Mesendoderm (in vitro differentiated cells): Measurements from ENCODE around the gene RCOR2.

Source experiments
- DNase-seq: peaks from one replicate; pipeline ENCODE4 v3.0.0; 2013
- H2AK5ac ChIP-seq: 2 replicates; pipeline ENCODE4 v1.6.1; 2013; ENCODE audit warnings: low read length, inconsistent platforms
- H2BK120ac ChIP-seq: 2 replicates; pipeline ENCODE4 v1.6.1; 2013; ENCODE audit warnings: low read depth, mild to moderate bottlenecking, low read length, moderate library complexity, mixed read lengths
- H2BK15ac ChIP-seq: replicated peaks from 2 replicates; pipeline ENCODE4 v1.6.1; 2013; ENCODE audit warnings: low read depth, mild to moderate bottlenecking, moderate library complexity
- H2BK5ac ChIP-seq: 2 replicates; pipeline ENCODE4 v1.6.1; 2013; ENCODE audit warnings: low read length, inconsistent platforms
- H3K18ac ChIP-seq: 2 replicates; pipeline ENCODE4 v1.6.1; 2013; ENCODE audit warnings: mild to moderate bottlenecking, low read length, mixed read lengths
- H3K23ac ChIP-seq: one replicate; pipeline ENCODE4 v1.6.1; 2013; ENCODE audit warnings: low read length
- H3K27ac ChIP-seq: 2 replicates; pipeline ENCODE4 v1.5.1; 2013; ENCODE audit warnings: low read depth, mild to moderate bottlenecking, inconsistent platforms, low read length, moderate library complexity
- H3K27me3 ChIP-seq: 2 replicates; pipeline ENCODE4 v1.6.1; 2013; ENCODE audit warnings: low read length, control low read depth, mild to moderate bottlenecking, inconsistent platforms; ENCODE audit not compliant: insufficient read depth, poor library complexity
- H3K36me3 ChIP-seq: 2 replicates; pipeline ENCODE4 v1.6.1; 2013; ENCODE audit warnings: low read length, inconsistent platforms; ENCODE audit not compliant: control insufficient read depth, insufficient read depth
- H3K4ac ChIP-seq: one replicate; pipeline ENCODE4 v1.6.1; 2013; ENCODE audit warnings: low read depth, mild to moderate bottlenecking, low read length, moderate library complexity
- H3K4me1 ChIP-seq: 2 replicates; pipeline ENCODE4 v1.6.1; 2013; ENCODE audit warnings: low read depth, low read length, inconsistent platforms; ENCODE audit not compliant: control insufficient read depth
- H3K4me2 ChIP-seq: 2 replicates; pipeline ENCODE4 v1.6.1; 2013; ENCODE audit warnings: low read length
- H3K4me3 ChIP-seq: 2 replicates; pipeline ENCODE4 v1.5.1; 2013; ENCODE audit warnings: mild to moderate bottlenecking, low read length
- H3K56ac ChIP-seq: one replicate; pipeline ENCODE4 v1.6.1; 2013; ENCODE audit warnings: low read length
- H3K79me1 ChIP-seq: 2 replicates; pipeline ENCODE4 v1.6.1; 2013; ENCODE audit warnings: low read length, inconsistent platforms
- H3K79me2 ChIP-seq: 2 replicates; pipeline ENCODE4 v1.6.1; 2013; ENCODE audit warnings: mild to moderate bottlenecking, low read length; ENCODE audit not compliant: control insufficient read depth, insufficient read depth
- H3K9ac ChIP-seq: 2 replicates; pipeline ENCODE4 v1.6.1; 2013; ENCODE audit warnings: low read length, inconsistent platforms
- H4K5ac ChIP-seq: one replicate; pipeline ENCODE4 v1.6.1; 2013; ENCODE audit warnings: low read length
- H4K8ac ChIP-seq: one replicate; pipeline ENCODE4 v1.6.1; 2013; ENCODE audit warnings: low read depth, mild to moderate bottlenecking, control low read depth, low read length, moderate library complexity
- WGBS: extraction: QIAGEN DNeasy Blood & Tissue Kit; methylation state at CpG from one replicate; pipeline ENCODE4 v1.1.7; 2013; ENCODE audit warnings: low lambda C conversion rate, missing lambda C conversion rate; ENCODE audit not compliant: insufficient coverage; ENCODE audit errors: extremely low coverage; 5-methylcytosine and 5-hydroxymethylcytosine counted together

The RCOR2 gene

GRCh38 chr11:63912678-63913077, 4.3 kb downstream of the RCOR2 start:
- Histone ChIP-seq H2BK5ac (no peak overlapping the region), H4K5ac (no peak overlapping the region), H3K79me2 (peaks cover 19% of the 10 kb centered on the region), H3K4me3 (no peak overlapping the region), H3K27me3 (no peaks in the 10 kb centered on the region), H3K27ac (peak overlapping the region; percentile 32), H3K4me1 (peaks cover 8% of the 10 kb centered on the region), H3K4ac (no peak overlapping the region), H3K36me3 (peaks cover 13% of the 10 kb centered on the region), H3K4me2 (no peak overlapping the region), H3K23ac (no peak overlapping the region), H2BK120ac (no peak overlapping the region), H3K9ac (no peak overlapping the region), H3K18ac (no peak overlapping the region), H4K8ac (no peak overlapping the region), H2BK15ac (no peak overlapping the region), H3K79me1 (peaks cover 11% of the 10 kb centered on the region), H2AK5ac (no peak overlapping the region), H3K56ac (no peak overlapping the region)
- no CpG with 5 or more reads among the region's 7 CpGs for WGBS
- no peak for DNase-seq

- no peak overlapping the region for H3K56ac ChIP-seq
- peaks cover 8% of the 10 kb centered on the region for H3K4me1 ChIP-seq
- no peak overlapping the region for H3K18ac ChIP-seq
- peaks cover 19% of the 10 kb centered on the region for H3K79me2 ChIP-seq
- no peak overlapping the region for H2AK5ac ChIP-seq
- no peak overlapping the region for H2BK5ac ChIP-seq
- H4K5ac ChIP-seq = no peak overlapping the region
- DNase-seq = no peak
- no peak overlapping the region for H2BK120ac ChIP-seq
- H3K4ac ChIP-seq = no peak overlapping the region
- no peaks in the 10 kb centered on the region for H3K27me3 ChIP-seq
- no peak overlapping the region for H4K8ac ChIP-seq
- peaks cover 11% of the 10 kb centered on the region for H3K79me1 ChIP-seq
- H3K27ac ChIP-seq = no peak overlapping the region
- H3K23ac ChIP-seq = no peak overlapping the region
- H3K9ac ChIP-seq = peak overlapping the region; percentile 16
- H2BK15ac ChIP-seq = no peak overlapping the region
- no CpG with 5 or more reads among the region's 22 CpGs for WGBS
- no peak overlapping the region for H3K4me2 ChIP-seq
- peaks cover 13% of the 10 kb centered on the region for H3K36me3 ChIP-seq
- H3K4me3 ChIP-seq = no peak overlapping the region
Measured at GRCh38 chr11:63911876-63912275, 5.1 kb downstream of the RCOR2 start.

DNA sequence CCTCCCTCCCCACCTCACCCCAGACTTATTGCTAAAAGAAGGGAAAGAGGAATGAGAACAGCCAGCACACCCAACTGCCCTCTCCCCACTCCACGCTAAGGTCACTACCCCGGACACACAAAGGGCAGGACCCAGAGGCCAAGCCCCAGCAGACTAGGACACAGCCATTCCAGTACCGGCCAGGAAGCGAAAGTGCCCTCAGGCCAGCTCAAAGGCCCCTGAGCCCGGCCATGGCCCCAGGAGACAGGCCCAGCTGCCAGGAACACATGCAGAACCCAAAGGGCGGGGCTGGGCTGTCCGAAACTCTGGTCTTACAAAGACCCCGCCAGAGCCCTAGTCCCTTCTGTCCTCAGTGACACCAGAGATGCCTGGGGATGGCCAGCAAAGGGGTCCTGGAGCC, 5.5 kb downstream of the RCOR2 start:
- no peak overlapping the region for H3K4me2 ChIP-seq
- H3K56ac ChIP-seq = peak overlapping the region; percentile 4
- H3K4me1 ChIP-seq = peaks cover 8% of the 10 kb centered on the region
- no peak overlapping the region for H3K27ac ChIP-seq
- H3K27me3 ChIP-seq = no peaks in the 10 kb centered on the region
- no peak overlapping the region for H2AK5ac ChIP-seq
- DNase-seq = no peak
- H4K5ac ChIP-seq = no peak overlapping the region
- no peak overlapping the region for H2BK5ac ChIP-seq
- H3K36me3 ChIP-seq = peaks cover 13% of the 10 kb centered on the region
- H3K79me1 ChIP-seq = peaks cover 11% of the 10 kb centered on the region
- H3K18ac ChIP-seq = no peak overlapping the region
- H3K4me3 ChIP-seq = no peak overlapping the region
- H3K23ac ChIP-seq = no peak overlapping the region
- peaks cover 17% of the 10 kb centered on the region for H3K79me2 ChIP-seq
- H2BK15ac ChIP-seq = no peak overlapping the region
- H4K8ac ChIP-seq = no peak overlapping the region
- no peak overlapping the region for H2BK120ac ChIP-seq
- no peak overlapping the region for H3K9ac ChIP-seq
- WGBS = no CpG with 5 or more reads among the region's 8 CpGs
- no peak overlapping the region for H3K4ac ChIP-seq

GRCh38 chr11:63910675-63911074, 6.3 kb downstream of the RCOR2 start:
- Histone ChIP-seq H3K36me3 (peaks cover 13% of the 10 kb centered on the region), H3K9ac (no peak overlapping the region), H2BK120ac (no peak overlapping the region), H3K18ac (no peak overlapping the region), H2BK5ac (no peak overlapping the region), H4K8ac (no peak overlapping the region), H3K23ac (no peak overlapping the region), H3K56ac (no peak overlapping the region), H3K79me2 (peaks cover 10% of the 10 kb centered on the region), H3K4ac (no peak overlapping the region), H3K79me1 (peaks cover 8% of the 10 kb centered on the region), H2AK5ac (no peak overlapping the region), H3K27me3 (no peaks in the 10 kb centered on the region), H3K27ac (peak overlapping the region; percentile 7), H3K4me1 (peaks cover 8% of the 10 kb centered on the region), H2BK15ac (no peak overlapping the region), H4K5ac (no peak overlapping the region), H3K4me2 (no peak overlapping the region), H3K4me3 (no peak overlapping the region)
- DNase-seq = peak; percentile 38
- no CpG with 5 or more reads among the region's 9 CpGs for WGBS

- peaks cover 3% of the 10 kb centered on the region for H3K79me1 ChIP-seq
- peak; percentile 74 for DNase-seq
Measured at GRCh38 chr11:63909591-63910506, 7.1 kb downstream of the RCOR2 start.

More at GRCh38 chr11:63909591-63910506, 7.1 kb downstream of the RCOR2 start:
- Histone ChIP-seq H3K4me2 (peak overlapping the region; percentile 6), H3K36me3 (peaks cover 13% of the 10 kb centered on the region), H2BK15ac (no peak overlapping the region), H3K4me1 (peaks cover 5% of the 10 kb centered on the region), H3K27me3 (no peaks in the 10 kb centered on the region), H3K9ac (peak overlapping the region; percentile 24), H3K56ac (peak overlapping the region; percentile 51), H2BK120ac (no peak overlapping the region), H2AK5ac (no peak overlapping the region), H3K27ac (peak overlapping the region; percentile 8), H4K8ac (no peak overlapping the region), H3K18ac (no peak overlapping the region), H2BK5ac (no peak overlapping the region), H3K79me2 (peaks cover 3% of the 10 kb centered on the region), H3K23ac (no peak overlapping the region), H4K5ac (no peak overlapping the region), H3K4ac (no peak overlapping the region), H3K4me3 (no peak overlapping the region)
- WGBS = no CpG with 5 or more reads among the region's 24 CpGs
